Duodenal mucosa (tissue), 2 donors: Measurements from ENCODE around the gene GPRIN1.
"Not testable (repeated sequence)": the region's sequence is repeated elsewhere in the genome, so short reads cannot be mapped to it uniquely, and the experiment has no call there.

Experiments
- H3K27ac ChIP-seq: one replicate; pipeline ENCODE4 v1.7.0; 2013; ENCODE audit warnings: low read depth, low read length
- H3K27me3 ChIP-seq, 2 donors: one replicate each; pipeline ENCODE4 v1.7.0; 2013; ENCODE audit warnings: low read length in 2 of 2, control low read depth in 1 of 2; ENCODE audit not compliant: insufficient read depth in 2 of 2, control insufficient read depth in 1 of 2
- H3K36me3 ChIP-seq, 2 donors: one replicate each; pipeline ENCODE4 v1.7.0; 2013; ENCODE audit warnings: low read length in 2 of 2, control low read depth in 1 of 2; ENCODE audit not compliant: insufficient read depth in 2 of 2, control insufficient read depth in 1 of 2
- H3K4me1 ChIP-seq, 2 donors: one replicate each; pipeline ENCODE4 v1.7.0; 2013; ENCODE audit warnings: low read length in 2 of 2, control low read depth in 1 of 2; ENCODE audit not compliant: insufficient read depth in 2 of 2, control insufficient read depth in 1 of 2
- H3K4me3 ChIP-seq, 2 donors: one replicate each; pipeline ENCODE4 v1.7.0; 2013; ENCODE audit warnings: low read length in 2 of 2, low read depth in 1 of 2
- H3K9ac ChIP-seq, 2 donors: one replicate each; pipeline ENCODE4 v1.7.0; 2013; ENCODE audit warnings: low read length in 2 of 2, low read depth in 1 of 2
- H3K9me3 ChIP-seq, 2 donors: one replicate each; pipeline ENCODE4 v1.7.0; 2013; ENCODE audit warnings: low read length in 2 of 2, control low read depth in 1 of 2; ENCODE audit not compliant: control insufficient read depth in 1 of 2

GPRIN1 gene

GRCh38 chr5:176599749-176600430 is 10.1 kb downstream of the GPRIN1 start:
- not testable (repeated sequence) for H3K9ac ChIP-seq, H3K36me3 ChIP-seq, H3K27ac ChIP-seq, H3K4me3 ChIP-seq, H3K4me1 ChIP-seq, H3K27me3 ChIP-seq, H3K9me3 ChIP-seq

- Histone ChIP-seq H3K4me1 (peaks cover 0 to 8% of the 10 kb centered on the region in 2 donors), H3K27ac (no peak overlapping the region), H3K4me3 (no peak overlapping the region), H3K9ac (no peak overlapping the region), H3K36me3 (peaks cover 4 to 12% of the 10 kb centered on the region in 2 donors), H3K27me3 (peaks cover 0 to 9% of the 10 kb centered on the region in 2 donors), H3K9me3 (no peaks in the 10 kb centered on the region)
Observed at GRCh38 chr5:176597417-176598389, 12.3 kb downstream of the GPRIN1 start.

GRCh38 chr5:176596689-176597416 is 13.1 kb downstream of the GPRIN1 start:
- H3K9me3 ChIP-seq: no peaks in the 10 kb centered on the region
- H3K27me3 ChIP-seq: peaks cover 0 to 9% of the 10 kb centered on the region in 2 donors
- peaks cover 10 to 13% of the 10 kb centered on the region in 2 donors for H3K36me3 ChIP-seq
- H3K4me1 ChIP-seq: peaks cover 0 to 8% of the 10 kb centered on the region in 2 donors
- peak overlapping the region; percentile 40 to 60 for H3K4me3 ChIP-seq
- H3K9ac ChIP-seq: peak overlapping the region in 1 of 2 donors; percentile 6
- no peak overlapping the region for H3K27ac ChIP-seq

GRCh38 chr5:176596069-176596644 is 13.8 kb downstream of the GPRIN1 start:
- H3K36me3 ChIP-seq: peaks cover 16 to 17% of the 10 kb centered on the region in 2 donors
- peak overlapping the region in 1 of 2 donors; percentile 6 for H3K9ac ChIP-seq
- no peak overlapping the region for H3K27ac ChIP-seq
- H3K4me1 ChIP-seq: peaks cover 0 to 8% of the 10 kb centered on the region in 2 donors
- peaks cover 0 to 9% of the 10 kb centered on the region in 2 donors for H3K27me3 ChIP-seq
- H3K4me3 ChIP-seq: peak overlapping the region; percentile 40 to 54
- no peaks in the 10 kb centered on the region for H3K9me3 ChIP-seq

- Histone ChIP-seq H3K27ac (no peak overlapping the region), H3K9ac (no peak overlapping the region), H3K4me1 (peaks cover 0 to 8% of the 10 kb centered on the region in 2 donors), H3K36me3 (peaks cover 23 to 24% of the 10 kb centered on the region in 2 donors), H3K9me3 (no peaks in the 10 kb centered on the region), H3K4me3 (no peak overlapping the region), H3K27me3 (peaks cover 0 to 9% of the 10 kb centered on the region in 2 donors)
Observed at GRCh38 chr5:176595386-176595943, 14.5 kb downstream of the GPRIN1 start.

GRCh38 chr5:176594554-176594953 is 15.4 kb downstream of the GPRIN1 start:
- peaks cover 0 to 9% of the 10 kb centered on the region in 2 donors for H3K27me3 ChIP-seq
- H3K36me3 ChIP-seq: peaks cover 24 to 30% of the 10 kb centered on the region in 2 donors
- no peak overlapping the region for H3K9ac ChIP-seq
- H3K27ac ChIP-seq: no peak overlapping the region
- peaks cover 0 to 8% of the 10 kb centered on the region in 2 donors for H3K4me1 ChIP-seq
- H3K4me3 ChIP-seq: no peak overlapping the region
- no peaks in the 10 kb centered on the region for H3K9me3 ChIP-seq

- H3K4me3 ChIP-seq: no peak overlapping the region
- H3K27ac ChIP-seq: no peak overlapping the region
- H3K27me3 ChIP-seq: peaks cover 0 to 8% of the 10 kb centered on the region in 2 donors
- peaks cover 24 to 33% of the 10 kb centered on the region in 2 donors for H3K36me3 ChIP-seq
- H3K9me3 ChIP-seq: no peaks in the 10 kb centered on the region
- peaks cover 0 to 8% of the 10 kb centered on the region in 2 donors for H3K4me1 ChIP-seq
- no peak overlapping the region for H3K9ac ChIP-seq
Observed at GRCh38 chr5:176593273-176593869, 16.6 kb downstream of the GPRIN1 start.

- H3K27ac ChIP-seq: no peak overlapping the region
- H3K9me3 ChIP-seq: no peaks in the 10 kb centered on the region
- H3K27me3 ChIP-seq: peaks cover 0 to under 1% of the 10 kb centered on the region in 2 donors
- no peak overlapping the region for H3K9ac ChIP-seq
- H3K4me1 ChIP-seq: peaks cover 0 to 8% of the 10 kb centered on the region in 2 donors
- H3K36me3 ChIP-seq: peaks cover 24 to 36% of the 10 kb centered on the region in 2 donors
- H3K4me3 ChIP-seq: no peak overlapping the region
Observed at GRCh38 chr5:176592573-176592972, 17.4 kb downstream of the GPRIN1 start.

- not testable (repeated sequence) for H3K27me3 ChIP-seq, H3K9ac ChIP-seq, H3K27ac ChIP-seq, H3K4me3 ChIP-seq, H3K9me3 ChIP-seq, H3K4me1 ChIP-seq
- H3K36me3 ChIP-seq: peaks cover 24 to 36% of the 10 kb centered on the region in 2 donors
Observed at GRCh38 chr5:176591667-176592066, 18.3 kb downstream of the GPRIN1 start.
